ENCODE data around the gene FKBP10.

DNA sequence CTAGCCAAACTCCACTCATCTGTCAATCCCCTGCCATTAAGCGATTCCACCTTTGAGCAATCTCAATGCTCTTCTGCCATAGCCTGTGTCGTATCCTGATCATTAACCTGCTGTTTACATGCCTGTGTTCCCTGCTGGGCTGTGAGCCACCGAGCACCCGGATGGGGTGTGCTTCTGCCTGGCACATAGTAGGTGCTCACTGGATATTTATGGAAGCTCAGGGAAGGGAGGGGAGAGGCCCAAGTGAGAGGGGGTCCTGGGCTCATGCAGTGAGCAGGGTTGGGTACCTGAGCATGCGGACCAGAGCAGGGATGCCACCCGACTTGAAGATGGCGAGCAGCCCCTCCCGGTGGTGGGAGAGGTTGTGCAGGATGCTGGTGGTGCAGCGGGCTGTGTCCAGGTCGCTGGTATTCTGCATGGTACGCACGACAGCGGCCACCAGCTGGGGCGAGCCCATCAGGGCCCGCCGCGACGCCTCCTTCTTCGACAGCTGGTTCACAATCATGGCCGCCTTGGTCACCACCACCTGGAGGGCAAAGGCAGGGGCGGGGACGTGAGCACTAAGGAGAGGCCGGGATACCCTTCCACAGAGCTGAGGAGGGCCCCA, 44.0 kb upstream of the FKBP10 start:
- TF ChIP-seq BHLHE40 (IDR thresholded peaks at IDR 0.05; ENCODE audit: borderline replicate concordance) (no peak), SP1 (IDR thresholded peaks at IDR 0.05) (no peak), TARDBP (IDR thresholded peaks at IDR 0.05) (no peak)

All from HEK293T (cell line).